Liver (tissue), 9 donors: ENCODE results near the gene ARAP1. TPM values are rescaled to one million over a fixed set of nuclear protein-coding genes. Genes with fewer than 3 reads are reported as not detected.

Experiments used
- DNase-seq: peaks from one replicate; pipeline ENCODE4 v3.0.0-alpha.2; 2017; ENCODE audit warnings: low spot score
- H3K27ac ChIP-seq, 2 donors: one replicate each; pipeline ENCODE4 v1.7.0; 2013; ENCODE audit warnings: inconsistent platforms in 2 of 2, low read length in 2 of 2, control low read depth in 1 of 2, low read depth in 1 of 2, mild to moderate bottlenecking in 1 of 2
- H3K27me3 ChIP-seq, 4 donors: one replicate each; pipeline versions ENCODE4 v1.6.1 to v1.7.0; 2013; ENCODE audit warnings: low read length in 3 of 4, inconsistent platforms in 1 of 4, mild to moderate bottlenecking in 1 of 4, moderate library complexity in 1 of 4; ENCODE audit not compliant: control insufficient read depth in 4 of 4, insufficient read depth in 4 of 4
- H3K36me3 ChIP-seq, 4 donors: one replicate each; pipeline versions ENCODE4 v1.6.1 to v1.7.0; 2013; ENCODE audit warnings: low read length in 3 of 4, mild to moderate bottlenecking in 3 of 4, low read depth in 1 of 4, moderate library complexity in 1 of 4; ENCODE audit not compliant: control insufficient read depth in 4 of 4, insufficient read depth in 3 of 4
- H3K4me1 ChIP-seq, 4 donors: one replicate each; pipeline versions ENCODE4 v1.6.1 to v1.7.0; 2013; ENCODE audit warnings: low read length in 3 of 4, mild to moderate bottlenecking in 3 of 4, moderate library complexity in 1 of 4; ENCODE audit not compliant: control insufficient read depth in 4 of 4, insufficient read depth in 4 of 4
- H3K4me3 ChIP-seq, 3 donors: one replicate each; pipeline versions ENCODE4 v1.6.1 to v1.7.0; 2013; ENCODE audit warnings: low read length in 3 of 3, control low read depth in 1 of 3, low read depth in 1 of 3, mild to moderate bottlenecking in 1 of 3
- H3K9ac ChIP-seq, 2 donors: one replicate each; pipeline ENCODE4 v1.7.0; 2013; ENCODE audit warnings: low read length in 2 of 2, mild to moderate bottlenecking in 2 of 2, moderate library complexity in 2 of 2, control low read depth in 1 of 2, low read depth in 1 of 2
- H3K9me3 ChIP-seq, 4 donors: one replicate each; pipeline versions ENCODE4 v1.6.1 to v1.7.0; 2013; ENCODE audit warnings: low read length in 3 of 4; ENCODE audit not compliant: control insufficient read depth in 4 of 4
- ATF3 ChIP-seq: IDR thresholded peaks from 2 replicates; pipeline ENCODE4 v1.6.1; 2016; ENCODE audit warnings: antibody characterized with exemption
- CTCF ChIP-seq: fragments of 150-350 bp; IDR thresholded peaks from 2 replicates; pipeline ENCODE4 v1.5.1; 2017; ENCODE audit warnings: improper control_type of control experiment, low read depth, low read length; ENCODE audit not compliant: missing input control
- EGR1 ChIP-seq, 2 donors: IDR thresholded peaks; 2 replicates each; pipeline ENCODE4 v1.6.1; 2016 to 2018; ENCODE audit warnings: antibody characterized with exemption in 2 of 2, low read depth in 2 of 2
- FOXA1 ChIP-seq: IDR thresholded peaks from 2 replicates; pipeline ENCODE4 v1.6.1; 2016; ENCODE audit warnings: antibody characterized with exemption
- FOXA2 ChIP-seq: IDR thresholded peaks from 2 replicates; pipeline ENCODE4 v1.6.1; 2016; ENCODE audit warnings: antibody characterized with exemption
- GABPA ChIP-seq, 2 donors: IDR thresholded peaks in 1 of 2; conservative IDR thresholded peaks in 1 of 2; 2 replicates each; pipeline ENCODE4 v1.6.1; 2016; ENCODE audit warnings: antibody characterized with exemption in 2 of 2, mild to moderate bottlenecking in 1 of 2, moderate library complexity in 1 of 2
- HNF4A ChIP-seq, 2 donors: conservative IDR thresholded peaks; 2 replicates each; pipeline ENCODE4 v1.6.1; 2016; ENCODE audit warnings: antibody characterized with exemption in 2 of 2, mild to moderate bottlenecking in 2 of 2
- HNF4G ChIP-seq: IDR thresholded peaks from 2 replicates; pipeline ENCODE4 v1.6.1; 2016; ENCODE audit warnings: antibody characterized with exemption
- JUND ChIP-seq, 2 donors: IDR thresholded peaks; 2 replicates each; pipeline ENCODE4 v1.6.1; 2016; ENCODE audit warnings: antibody characterized with exemption in 2 of 2
- MAX ChIP-seq: IDR thresholded peaks from 2 replicates; pipeline ENCODE4 v1.6.1; 2016; ENCODE audit warnings: antibody characterized with exemption
- NR2F2 ChIP-seq: IDR thresholded peaks from 2 replicates; pipeline ENCODE4 v1.6.1; 2016; ENCODE audit warnings: antibody characterized with exemption
- RAD21 ChIP-seq, 2 donors: IDR thresholded peaks; 2 replicates each; pipeline ENCODE4 v1.6.1; 2016; ENCODE audit warnings: antibody characterized with exemption in 2 of 2, mild to moderate bottlenecking in 2 of 2
- REST ChIP-seq: IDR thresholded peaks from 2 replicates; pipeline ENCODE4 v1.6.1; 2016; ENCODE audit warnings: antibody characterized with exemption, mild to moderate bottlenecking
- RXRA ChIP-seq, 2 donors: IDR thresholded peaks; 2 replicates each; pipeline ENCODE4 v1.6.1; 2017 to 2018; ENCODE audit warnings: antibody characterized with exemption in 2 of 2, mild to moderate bottlenecking in 1 of 2
- SP1 ChIP-seq: IDR thresholded peaks from 2 replicates; pipeline ENCODE4 v1.6.1; 2018; ENCODE audit warnings: antibody characterized with exemption, mild to moderate bottlenecking
- TAF1 ChIP-seq: conservative IDR thresholded peaks from 2 replicates; pipeline ENCODE4 v1.6.1; 2016; ENCODE audit warnings: antibody characterized with exemption, mild to moderate bottlenecking
- YY1 ChIP-seq: IDR thresholded peaks from 2 replicates; pipeline ENCODE4 v1.6.1; 2016; ENCODE audit warnings: antibody characterized with exemption, mild to moderate bottlenecking
- ZBTB33 ChIP-seq: IDR thresholded peaks from 2 replicates; pipeline ENCODE4 v1.6.1; 2016; ENCODE audit warnings: antibody characterized with exemption
- WGBS: extraction: QIAGEN DNeasy Blood & Tissue Kit; methylation state at CpG from one replicate; pipeline ENCODE4 v1.1.7; 2013; 5-methylcytosine and 5-hydroxymethylcytosine counted together
- polyA plus RNA-seq, 2 donors: library from polyadenylated mRNA; stranded (reverse) in 1 of 2; unstranded in 1 of 2; fragments of 200-250 nt in 1 of 2; fragments of >200 nt in 1 of 2; fragmentation: Nextera tagmentation in 1 of 2; extraction: Ambion mirVana in 1 of 2; gene quantifications; one replicate each; pipeline versions ENCODE4 v1.2.1 to v1.2.3, GENCODE V29; 2013 to 2015
- total RNA-seq, 2 donors: library from RNA; depleted of rRNA; stranded (reverse); fragments of >200 nt; gene quantifications; one replicate each; pipeline ENCODE4 v1.2.3, GENCODE V29; 2014
- donor health status: healthy.
- donor health status: healthy.
- donor health status: healthy.
- donor health status: healthy.
- donor health status: healthy.

ARAP1 gene
- total and polyA plus RNA-seq, 4 donors, result 14.4 to 77.8 (median 43.5) TPM

- 62% methylated on average over 3 of the region's 3 CpGs for WGBS
- TF ChIP-seq FOXA1 (no peak), ATF3 (no peak), JUND (IDR thresholded peaks at IDR 0.05) (no peak), CTCF (no peak), HNF4G (no peak), YY1 (no peak), EGR1 (IDR thresholded peaks at IDR 0.05; ENCODE audit: low read depth in 2 of 2) (no peak), SP1 (no peak), RXRA (IDR thresholded peaks at IDR 0.05) (no peak), HNF4A (conservative IDR thresholded peaks at IDR 0.05) (no peak), NR2F2 (no peak), RAD21 (IDR thresholded peaks at IDR 0.05) (no peak), FOXA2 (no peak), GABPA (IDR thresholded peaks at IDR 0.05 in 1 of 2, conservative IDR thresholded peaks at IDR 0.05 in 1 of 2) (no peak), MAX (no peak), REST (no peak), TAF1 (no peak)
- Histone ChIP-seq H3K9me3 (no peaks in the 10 kb centered on the region), H3K27ac (peak overlapping the region; percentile 93 to 98), H3K4me3 (peak overlapping the region in 2 of 3 donors; percentile 71 to 81), H3K4me1 (peaks cover 15 to 55% (median 47%) of the 10 kb centered on the region in 4 donors), H3K36me3 (peaks cover 2 to 8% (median 7%) of the 10 kb centered on the region in 4 donors), H3K9ac (peak overlapping the region; percentile 17 to 70), H3K27me3 (no peaks in the 10 kb centered on the region)
- DNase-seq, result no peak
These were observed 32.2 kb downstream of the ARAP1 start for GRCh38 chr11:72720047-72720446.

GRCh38 chr11:72719551-72719950 is 32.7 kb downstream of the ARAP1 start:
- Histone ChIP-seq H3K9ac (no peak overlapping the region), H3K4me1 (peaks cover 15 to 54% (median 46%) of the 10 kb centered on the region in 4 donors), H3K36me3 (peaks cover 2 to 8% (median 7%) of the 10 kb centered on the region in 4 donors), H3K9me3 (no peaks in the 10 kb centered on the region), H3K27me3 (no peaks in the 10 kb centered on the region), H3K4me3 (no peak overlapping the region), H3K27ac (peak overlapping the region in 1 of 2 donors; percentile 98)
- no peak for DNase-seq
- WGBS, result 76% methylated on average over 4 of the region's 4 CpGs
- no peak for TF ChIP-seq RAD21 (IDR thresholded peaks at IDR 0.05)
- TF ChIP-seq HNF4G, result no peak
- no peak for TF ChIP-seq CTCF
- no peak for TF ChIP-seq HNF4A (conservative IDR thresholded peaks at IDR 0.05)
- TF ChIP-seq YY1, result no peak
- no peak for TF ChIP-seq JUND (IDR thresholded peaks at IDR 0.05)
- no peak for TF ChIP-seq FOXA2
- TF ChIP-seq ZBTB33, result no peak
- no peak for TF ChIP-seq SP1
- TF ChIP-seq TAF1, result no peak
- TF ChIP-seq GABPA (IDR thresholded peaks at IDR 0.05 in 1 of 2, conservative IDR thresholded peaks at IDR 0.05 in 1 of 2), result no peak
- no peak for TF ChIP-seq EGR1 (IDR thresholded peaks at IDR 0.05; ENCODE audit: low read depth in 2 of 2)
- no peak for TF ChIP-seq RXRA (IDR thresholded peaks at IDR 0.05)
- no peak for TF ChIP-seq MAX
